Lung microvascular endothelial cell (primary cell): ENCODE measurements around the gene NUDT6. TPM values are rescaled to one million over a fixed set of nuclear protein-coding genes. Genes with fewer than 3 reads are reported as not detected.
"Not testable (repeated sequence)": the region's sequence is repeated elsewhere in the genome, so short reads cannot be mapped to it uniquely, and the experiment has no call there.

Experiments used
- DNase-seq, 2 donors: peaks; one replicate each; pipeline versions ENCODE4 v3.0.0 to v3.0.0-alpha.2; 2010; ENCODE audit warnings: low read depth in 2 of 2
- total RNA-seq: library from RNA; depleted of rRNA; stranded (reverse); fragments of >200 nt; gene quantifications from 2 replicates; pipeline ENCODE4 v1.2.1, GENCODE V29; 2014

Gene NUDT6
- 3.6 and 4.1 TPM in 2 replicates for total RNA-seq

- DNase-seq, result peak; percentile 66 to 68
Observed at GRCh38 chr4:122921971-122922876, at the start of gene NUDT6. Gene NUDT6, minus strand, starts transcription at chr4:122922597. Its CDS starts 25 bp downstream, at chr4:122922572.

- DNase-seq, result no peak
Observed at GRCh38 chr4:122968227-122968812, 45.9 kb upstream of the NUDT6 start.

DNA sequence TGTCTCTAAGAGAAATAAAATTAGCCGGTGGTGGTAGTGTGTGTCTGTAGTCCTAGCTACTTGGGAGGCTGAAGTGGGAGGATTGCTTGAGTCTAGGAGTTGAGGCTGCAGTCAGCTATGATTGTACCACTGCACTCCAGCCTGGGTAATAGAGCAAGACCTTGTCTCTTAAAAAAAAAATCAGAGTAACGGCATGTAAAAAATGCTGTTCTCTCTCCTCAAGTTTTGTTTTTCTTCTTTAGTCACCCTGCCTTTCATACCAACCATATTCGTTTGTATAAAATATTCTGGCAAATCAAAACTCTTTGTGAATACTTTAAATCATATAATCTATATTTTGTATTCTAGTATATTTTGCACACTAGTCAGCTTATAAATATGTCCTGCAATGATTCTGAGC is 44.8 kb upstream of the NUDT6 start:
- no peak for DNase-seq

DNA sequence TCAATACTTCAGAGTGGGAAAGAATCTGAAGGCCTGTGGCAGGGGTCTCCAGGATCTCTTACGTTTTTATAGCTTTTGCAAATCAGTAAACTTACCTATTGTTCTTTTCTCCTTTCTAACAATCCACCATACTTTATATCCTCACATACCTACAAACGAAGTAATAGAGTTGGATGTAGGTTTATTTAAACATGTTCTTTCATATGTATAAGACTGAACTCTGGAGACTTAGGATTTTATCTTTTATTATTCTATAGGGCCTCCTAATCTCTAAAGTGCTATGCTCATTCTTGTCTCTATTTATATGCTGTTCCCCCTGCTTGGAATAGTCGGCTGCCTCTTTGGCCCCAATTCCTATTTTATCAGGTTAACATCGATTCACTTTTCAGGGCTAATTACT is 43.8 kb upstream of the NUDT6 start:
- DNase-seq, result no peak

- DNase-seq, result no peak
Observed at GRCh38 chr4:122963216-122963615, 40.8 kb upstream of the NUDT6 start.

DNA sequence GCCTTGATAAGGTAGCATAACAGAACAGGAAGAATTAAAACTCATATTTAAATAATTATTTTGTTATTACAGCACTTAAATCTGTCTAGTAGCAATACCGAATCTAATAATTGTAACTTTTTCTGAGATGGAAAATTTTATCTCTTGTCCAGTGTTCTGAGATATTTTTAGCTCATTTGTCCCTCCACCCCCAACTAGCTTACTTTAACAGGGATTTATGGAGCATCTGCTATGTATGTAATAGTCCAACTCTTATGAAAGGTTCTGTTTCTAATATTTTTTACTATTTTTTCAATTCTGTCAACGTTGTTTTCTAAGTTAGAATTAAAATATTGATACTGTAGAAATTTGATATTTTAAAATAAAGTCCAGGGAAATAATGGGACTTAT is 38.2 kb upstream of the NUDT6 start:
- no peak for DNase-seq

DNA sequence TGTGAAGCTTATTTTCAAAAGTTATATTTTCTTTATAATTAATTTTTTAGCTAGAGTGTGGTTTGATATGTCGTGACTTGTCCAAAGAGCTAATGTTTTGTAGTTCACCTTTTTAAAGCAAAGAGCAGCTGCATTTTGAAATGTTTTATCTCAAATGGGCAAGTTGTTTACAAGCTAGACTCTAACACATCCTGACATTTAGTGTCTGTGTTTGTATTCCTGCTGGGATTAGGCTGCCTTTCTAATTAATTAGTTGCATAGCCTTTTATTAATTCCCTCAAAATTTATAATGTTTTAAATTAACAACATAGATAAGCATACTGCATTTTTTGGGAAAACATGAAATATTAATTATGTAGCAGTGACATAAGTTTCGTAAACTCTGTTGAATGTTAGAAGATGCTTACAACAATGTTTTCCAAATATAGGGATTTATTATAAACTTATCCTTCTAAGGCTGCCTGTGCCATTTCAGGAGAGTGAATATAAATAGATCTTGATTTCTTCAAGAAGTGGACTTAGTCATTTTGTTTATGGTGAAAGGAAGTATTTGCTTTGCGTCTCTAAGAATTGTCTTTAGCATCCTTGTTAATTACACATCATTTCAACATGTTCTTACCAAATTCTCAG is 37.7 kb upstream of the NUDT6 start:
- DNase-seq, result peak in 1 of 2 donors; percentile 14

DNA sequence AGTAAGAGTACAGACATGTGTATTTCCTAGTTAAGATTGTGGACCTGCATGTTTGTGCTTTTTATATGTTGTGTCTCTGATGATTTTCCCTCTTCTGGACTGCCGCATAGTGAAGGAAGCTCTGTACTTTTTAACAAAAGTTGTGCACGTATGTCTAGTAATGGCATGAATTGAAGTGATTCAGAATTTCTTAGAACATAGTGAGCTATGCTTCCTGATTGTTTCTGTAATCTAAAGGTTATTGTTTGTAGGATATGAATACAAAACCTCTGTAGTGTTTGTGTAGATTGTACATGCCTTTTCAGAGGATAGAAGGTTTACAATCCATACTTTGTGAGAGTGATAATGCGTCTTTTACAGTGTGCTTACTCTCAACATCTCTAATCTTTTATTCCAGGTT is 37.0 kb upstream of the NUDT6 start:
- DNase-seq, result no peak

DNA sequence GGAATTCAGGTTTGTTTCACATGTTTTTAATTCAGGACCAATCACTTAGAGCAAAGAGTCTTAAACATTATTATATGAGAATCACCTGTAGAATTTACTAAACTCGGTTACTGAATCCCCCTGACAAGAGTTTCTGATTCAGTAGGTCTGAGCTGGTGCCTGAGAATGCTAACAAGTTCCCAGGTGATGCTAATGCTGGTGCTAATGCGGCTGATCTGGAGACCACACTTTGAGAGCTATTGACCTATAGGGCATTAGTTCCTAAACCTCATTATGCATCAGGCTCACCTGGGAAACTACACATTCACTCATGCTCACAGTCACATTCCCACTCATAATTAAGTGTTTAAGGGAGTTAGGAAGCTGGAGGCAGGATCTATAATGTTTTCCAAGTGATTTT is 36.1 kb upstream of the NUDT6 start:
- no peak for DNase-seq

- DNase-seq, result no peak
Observed at GRCh38 chr4:122953924-122954323, 31.5 kb upstream of the NUDT6 start.

- no peak for DNase-seq
Observed at GRCh38 chr4:122952028-122952427, 29.6 kb upstream of the NUDT6 start.

DNA sequence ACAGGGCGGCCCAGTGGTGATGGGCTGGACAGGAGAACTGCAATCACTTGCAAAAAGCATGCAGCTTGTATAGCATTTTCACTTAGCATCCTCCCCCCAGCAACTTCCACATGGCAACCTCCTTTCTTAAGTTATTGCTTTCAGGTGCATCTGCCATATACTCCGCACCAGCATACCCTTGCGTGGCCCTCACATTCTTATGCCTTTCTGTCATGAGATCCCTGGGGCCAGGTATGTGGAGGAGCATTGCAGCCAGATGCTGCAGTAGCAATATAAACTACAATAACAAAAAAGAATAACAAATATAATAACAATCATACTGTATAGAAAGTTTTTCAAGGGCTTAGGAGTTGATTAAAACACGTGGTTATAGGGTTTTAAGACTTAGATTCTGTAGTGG is 26.3 kb upstream of the NUDT6 start:
- DNase-seq, result no peak

DNA sequence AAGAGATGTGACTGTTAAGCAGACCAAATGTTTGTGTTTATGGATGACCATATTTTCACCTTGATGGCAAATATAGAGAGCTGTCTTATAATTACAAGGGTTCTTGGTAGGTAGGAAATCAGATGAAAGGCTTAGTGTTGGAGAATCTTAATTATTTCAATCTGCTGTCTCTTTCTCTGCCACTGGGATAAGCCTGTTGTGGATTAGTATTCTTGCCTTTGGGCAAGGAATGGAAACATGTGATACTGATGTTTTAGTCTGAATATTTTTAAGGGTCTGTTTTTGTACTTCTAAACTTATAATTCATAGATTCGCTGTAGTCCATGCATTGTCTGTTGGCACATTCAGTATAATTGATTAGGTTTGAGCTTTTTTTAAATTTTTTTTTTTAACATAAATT is 23.7 kb upstream of the NUDT6 start:
- DNase-seq, result no peak

DNA sequence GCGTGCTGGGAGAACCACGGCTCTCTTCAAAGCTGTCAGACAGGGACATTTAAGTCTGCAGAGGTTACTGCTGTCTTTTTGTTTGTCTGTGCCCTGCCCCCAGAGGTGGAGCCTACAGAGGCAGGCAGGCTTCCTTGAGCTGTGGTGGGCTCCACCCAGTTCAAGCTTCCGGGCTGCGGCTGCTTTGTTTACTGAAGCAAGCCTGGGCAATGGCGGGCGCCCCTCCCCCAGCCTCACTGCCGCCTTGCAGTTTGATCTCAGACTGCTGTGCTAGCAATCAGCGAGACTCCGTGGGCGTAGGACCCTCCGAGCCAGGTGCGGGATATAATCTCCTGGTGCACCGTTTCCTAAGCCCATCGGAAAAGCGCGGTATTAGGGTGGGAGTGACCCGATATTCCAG is 22.7 kb upstream of the NUDT6 start:
- DNase-seq, result not testable (repeated sequence)

DNA sequence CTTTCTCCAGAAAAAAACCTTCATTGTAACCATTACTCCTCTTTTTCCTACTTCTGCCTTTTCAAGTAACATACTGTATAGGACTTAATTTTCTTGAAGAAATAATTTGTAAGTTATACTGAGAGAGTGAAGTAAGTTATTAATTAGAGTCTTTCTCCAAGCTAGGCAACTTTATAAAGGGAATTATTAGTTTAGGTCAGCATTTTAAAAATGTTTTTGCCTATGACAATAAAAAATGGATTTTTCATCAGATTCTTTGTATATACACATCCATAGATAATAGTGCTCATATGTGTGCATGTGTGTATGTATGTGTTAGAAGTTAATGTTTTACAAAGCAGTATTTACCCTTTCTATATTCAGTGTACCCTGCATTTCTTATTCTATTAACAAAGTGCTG is 10.4 kb upstream of the NUDT6 start:
- DNase-seq, result no peak

DNA sequence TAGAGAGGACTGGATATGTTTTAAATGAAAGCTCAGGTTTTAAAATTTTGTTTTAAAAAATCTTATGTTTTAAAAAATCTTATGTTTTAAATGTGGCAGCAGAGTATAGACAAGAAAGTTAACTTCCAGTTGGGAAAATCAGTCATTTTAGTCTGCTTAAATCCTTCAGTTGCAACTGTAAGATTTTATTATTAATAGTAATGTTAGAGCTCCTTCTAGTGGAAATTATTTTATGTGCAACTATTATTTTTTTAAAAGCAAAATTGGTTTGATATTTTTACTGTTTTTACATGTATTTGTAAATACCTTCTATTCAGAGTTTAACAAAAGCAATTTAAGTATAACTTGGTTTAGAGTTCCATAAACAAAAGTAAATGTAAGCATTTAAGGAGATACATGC is 8.5 kb upstream of the NUDT6 start:
- DNase-seq, result peak; percentile 23 to 42

- DNase-seq, result no peak
Observed at GRCh38 chr4:122928930-122929329, 6.5 kb upstream of the NUDT6 start.

DNA sequence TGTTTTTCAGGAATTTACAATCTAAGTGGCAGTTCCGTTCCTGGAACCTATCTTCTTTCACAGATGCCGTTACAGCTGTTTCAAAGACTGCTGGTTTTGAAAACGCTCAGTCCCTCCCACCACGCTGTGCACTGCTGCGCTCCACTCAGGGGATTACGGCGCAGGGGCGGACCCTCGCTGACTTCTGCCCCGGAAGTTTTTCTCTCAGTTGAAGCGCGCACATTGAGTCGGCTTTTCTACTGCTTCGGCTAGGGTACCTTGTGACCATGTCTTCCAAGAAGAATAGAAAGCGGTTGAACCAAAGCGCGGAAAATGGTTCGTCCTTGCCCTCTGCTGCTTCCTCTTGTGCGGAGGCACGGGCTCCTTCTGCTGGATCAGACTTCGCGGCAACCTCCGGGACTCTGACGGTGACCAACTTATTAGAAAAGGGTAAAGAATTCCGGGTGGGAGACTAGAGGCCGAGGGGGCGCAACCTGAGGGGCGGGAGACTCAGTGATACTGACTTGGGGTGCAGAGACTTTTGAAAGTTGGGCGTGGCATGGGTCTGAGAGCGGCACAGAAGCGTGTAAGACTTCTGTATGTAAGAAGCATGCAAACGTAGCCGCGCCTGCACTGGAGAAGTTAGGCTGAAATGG is 597 bp upstream of the NUDT6 start:
- peak; percentile 86 to 90 for DNase-seq

- no peak for DNase-seq
Observed at GRCh38 chr4:122921300-122921699, 1.1 kb downstream of the NUDT6 start.

- no peak for DNase-seq
Observed at GRCh38 chr4:122920473-122920872, 1.9 kb downstream of the NUDT6 start.

GRCh38 chr4:122917731-122918130 is 4.7 kb downstream of the NUDT6 start:
- peak; percentile 81 to 90 for DNase-seq

DNA sequence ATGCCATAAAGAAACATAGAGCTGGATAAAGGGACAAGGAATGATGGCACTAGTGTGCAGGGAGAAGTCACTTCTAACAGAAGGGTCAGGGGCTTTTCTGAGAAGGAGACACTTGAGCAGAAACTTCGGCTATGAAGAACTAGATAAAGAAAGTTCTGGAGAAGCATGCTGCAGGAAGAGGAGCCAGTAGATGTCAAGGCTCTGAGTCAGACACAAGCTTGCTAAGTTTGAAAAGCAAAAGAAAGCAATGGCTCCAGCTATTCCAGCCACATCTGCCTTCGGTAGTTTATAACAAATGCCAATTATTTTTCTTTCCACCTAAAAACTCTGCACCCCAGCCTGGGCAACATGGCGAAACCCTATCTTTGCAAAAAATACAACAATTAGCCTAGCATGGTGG is 7.5 kb downstream of the NUDT6 start:
- peak in 1 of 2 donors; percentile 55 for DNase-seq
